Measurements from ENCODE around the gene APOB. TPM values are rescaled to one million over a fixed set of nuclear protein-coding genes. Genes with fewer than 3 reads are reported as not detected.
A peak's percentile ranks its signal among the peaks of the same experiment; 100 is the strongest.

Gene APOB
- total and polyA plus RNA-seq, 2 of the 13 experiments (the other 11 are each of a cell fraction or from before 2014, with no cell fraction given) = 1,569 to 2,515 TPM

DNA sequence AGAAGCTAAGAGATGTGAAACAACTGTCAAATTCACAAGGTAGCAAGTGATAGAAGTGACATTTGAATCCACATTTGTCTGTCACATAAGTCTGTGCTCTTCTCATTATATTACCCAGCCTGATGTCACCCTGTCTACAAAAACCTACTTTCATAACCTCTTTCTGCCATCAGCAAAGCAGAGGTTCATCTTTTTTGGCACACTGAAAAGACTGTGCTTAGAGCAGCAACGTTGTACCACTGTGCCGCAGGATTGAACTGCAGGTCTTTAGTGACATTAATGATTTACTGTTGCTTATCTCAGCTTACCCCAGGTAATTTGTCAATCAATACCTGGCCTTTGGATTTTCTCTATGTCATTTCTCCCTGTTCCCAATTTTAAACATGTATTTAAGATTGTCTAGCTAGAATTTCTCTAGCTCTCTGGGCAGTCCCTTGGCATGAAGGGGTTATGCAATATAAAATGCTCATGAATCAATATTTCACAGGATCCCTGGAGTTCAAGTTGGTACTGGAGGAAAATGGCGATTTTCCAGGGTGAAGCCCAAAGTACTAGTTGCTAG lies 48.5 kb upstream of the APOB start (continued):
- no peak for TF ChIP-seq ZNF614 (CRISPR knock-in tag; IDR thresholded peaks at IDR 0.05; ENCODE audit: borderline replicate concordance)
- TF ChIP-seq JUN (CRISPR knock-in tag; IDR thresholded peaks at IDR 0.05) = 0 out of 2 replicates have a peak, but pooled peaks have one; percentile 18
- TF ChIP-seq, protein P1, sequence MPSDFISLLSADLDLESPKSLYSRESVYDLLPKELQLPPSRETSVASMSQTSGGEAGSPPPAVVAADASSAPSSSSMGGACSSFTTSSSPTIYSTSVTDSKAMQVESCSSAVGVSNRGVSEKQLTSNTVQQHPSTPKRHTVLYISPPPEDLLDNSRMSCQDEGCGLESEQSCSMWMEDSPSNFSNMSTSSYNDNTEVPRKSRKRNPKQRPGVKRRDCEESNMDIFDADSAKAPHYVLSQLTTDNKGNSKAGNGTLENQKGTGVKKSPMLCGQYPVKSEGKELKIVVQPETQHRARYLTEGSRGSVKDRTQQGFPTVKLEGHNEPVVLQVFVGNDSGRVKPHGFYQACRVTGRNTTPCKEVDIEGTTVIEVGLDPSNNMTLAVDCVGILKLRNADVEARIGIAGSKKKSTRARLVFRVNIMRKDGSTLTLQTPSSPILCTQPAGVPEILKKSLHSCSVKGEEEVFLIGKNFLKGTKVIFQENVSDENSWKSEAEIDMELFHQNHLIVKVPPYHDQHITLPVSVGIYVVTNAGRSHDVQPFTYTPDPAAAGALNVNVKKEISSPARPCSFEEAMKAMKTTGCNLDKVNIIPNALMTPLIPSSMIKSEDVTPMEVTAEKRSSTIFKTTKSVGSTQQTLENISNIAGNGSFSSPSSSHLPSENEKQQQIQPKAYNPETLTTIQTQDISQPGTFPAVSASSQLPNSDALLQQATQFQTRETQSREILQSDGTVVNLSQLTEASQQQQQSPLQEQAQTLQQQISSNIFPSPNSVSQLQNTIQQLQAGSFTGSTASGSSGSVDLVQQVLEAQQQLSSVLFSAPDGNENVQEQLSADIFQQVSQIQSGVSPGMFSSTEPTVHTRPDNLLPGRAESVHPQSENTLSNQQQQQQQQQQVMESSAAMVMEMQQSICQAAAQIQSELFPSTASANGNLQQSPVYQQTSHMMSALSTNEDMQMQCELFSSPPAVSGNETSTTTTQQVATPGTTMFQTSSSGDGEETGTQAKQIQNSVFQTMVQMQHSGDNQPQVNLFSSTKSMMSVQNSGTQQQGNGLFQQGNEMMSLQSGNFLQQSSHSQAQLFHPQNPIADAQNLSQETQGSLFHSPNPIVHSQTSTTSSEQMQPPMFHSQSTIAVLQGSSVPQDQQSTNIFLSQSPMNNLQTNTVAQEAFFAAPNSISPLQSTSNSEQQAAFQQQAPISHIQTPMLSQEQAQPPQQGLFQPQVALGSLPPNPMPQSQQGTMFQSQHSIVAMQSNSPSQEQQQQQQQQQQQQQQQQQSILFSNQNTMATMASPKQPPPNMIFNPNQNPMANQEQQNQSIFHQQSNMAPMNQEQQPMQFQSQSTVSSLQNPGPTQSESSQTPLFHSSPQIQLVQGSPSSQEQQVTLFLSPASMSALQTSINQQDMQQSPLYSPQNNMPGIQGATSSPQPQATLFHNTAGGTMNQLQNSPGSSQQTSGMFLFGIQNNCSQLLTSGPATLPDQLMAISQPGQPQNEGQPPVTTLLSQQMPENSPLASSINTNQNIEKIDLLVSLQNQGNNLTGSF (CRISPR knock-in tag; IDR thresholded peaks at IDR 0.05) = no peak
- TF ChIP-seq BHLHE40 (IDR thresholded peaks at IDR 0.05; ENCODE audit: low read length) = no peak
- TF ChIP-seq IRF2 (CRISPR knock-in tag; IDR thresholded peaks at IDR 0.05) = no peak
- TF ChIP-seq, protein P2, sequence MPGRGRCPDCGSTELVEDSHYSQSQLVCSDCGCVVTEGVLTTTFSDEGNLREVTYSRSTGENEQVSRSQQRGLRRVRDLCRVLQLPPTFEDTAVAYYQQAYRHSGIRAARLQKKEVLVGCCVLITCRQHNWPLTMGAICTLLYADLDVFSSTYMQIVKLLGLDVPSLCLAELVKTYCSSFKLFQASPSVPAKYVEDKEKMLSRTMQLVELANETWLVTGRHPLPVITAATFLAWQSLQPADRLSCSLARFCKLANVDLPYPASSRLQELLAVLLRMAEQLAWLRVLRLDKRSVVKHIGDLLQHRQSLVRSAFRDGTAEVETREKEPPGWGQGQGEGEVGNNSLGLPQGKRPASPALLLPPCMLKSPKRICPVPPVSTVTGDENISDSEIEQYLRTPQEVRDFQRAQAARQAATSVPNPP (CRISPR knock-in tag; IDR thresholded peaks at IDR 0.05) = 0 out of 2 replicates have a peak, but pooled peaks have one; percentile 46
- no peak for TF ChIP-seq MED13 (CRISPR knock-in tag; IDR thresholded peaks at IDR 0.05)
- TF ChIP-seq KMT2A (CRISPR knock-in tag; IDR thresholded peaks at IDR 0.05) = 0 out of 2 replicates have a peak, but pooled peaks have one; percentile 34
- TF ChIP-seq ZBTB8A (CRISPR knock-in tag; IDR thresholded peaks at IDR 0.05; ENCODE audit: borderline replicate concordance, low read depth) = no peak
- TF ChIP-seq NFE2 (CRISPR knock-in tag; IDR thresholded peaks at IDR 0.05) = no peak
- TF ChIP-seq, protein P3, sequence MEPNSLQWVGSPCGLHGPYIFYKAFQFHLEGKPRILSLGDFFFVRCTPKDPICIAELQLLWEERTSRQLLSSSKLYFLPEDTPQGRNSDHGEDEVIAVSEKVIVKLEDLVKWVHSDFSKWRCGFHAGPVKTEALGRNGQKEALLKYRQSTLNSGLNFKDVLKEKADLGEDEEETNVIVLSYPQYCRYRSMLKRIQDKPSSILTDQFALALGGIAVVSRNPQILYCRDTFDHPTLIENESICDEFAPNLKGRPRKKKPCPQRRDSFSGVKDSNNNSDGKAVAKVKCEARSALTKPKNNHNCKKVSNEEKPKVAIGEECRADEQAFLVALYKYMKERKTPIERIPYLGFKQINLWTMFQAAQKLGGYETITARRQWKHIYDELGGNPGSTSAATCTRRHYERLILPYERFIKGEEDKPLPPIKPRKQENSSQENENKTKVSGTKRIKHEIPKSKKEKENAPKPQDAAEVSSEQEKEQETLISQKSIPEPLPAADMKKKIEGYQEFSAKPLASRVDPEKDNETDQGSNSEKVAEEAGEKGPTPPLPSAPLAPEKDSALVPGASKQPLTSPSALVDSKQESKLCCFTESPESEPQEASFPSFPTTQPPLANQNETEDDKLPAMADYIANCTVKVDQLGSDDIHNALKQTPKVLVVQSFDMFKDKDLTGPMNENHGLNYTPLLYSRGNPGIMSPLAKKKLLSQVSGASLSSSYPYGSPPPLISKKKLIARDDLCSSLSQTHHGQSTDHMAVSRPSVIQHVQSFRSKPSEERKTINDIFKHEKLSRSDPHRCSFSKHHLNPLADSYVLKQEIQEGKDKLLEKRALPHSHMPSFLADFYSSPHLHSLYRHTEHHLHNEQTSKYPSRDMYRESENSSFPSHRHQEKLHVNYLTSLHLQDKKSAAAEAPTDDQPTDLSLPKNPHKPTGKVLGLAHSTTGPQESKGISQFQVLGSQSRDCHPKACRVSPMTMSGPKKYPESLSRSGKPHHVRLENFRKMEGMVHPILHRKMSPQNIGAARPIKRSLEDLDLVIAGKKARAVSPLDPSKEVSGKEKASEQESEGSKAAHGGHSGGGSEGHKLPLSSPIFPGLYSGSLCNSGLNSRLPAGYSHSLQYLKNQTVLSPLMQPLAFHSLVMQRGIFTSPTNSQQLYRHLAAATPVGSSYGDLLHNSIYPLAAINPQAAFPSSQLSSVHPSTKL (CRISPR knock-in tag; IDR thresholded peaks at IDR 0.05) = peak; percentile 51
- TF ChIP-seq ZBTB21 (CRISPR knock-in tag; IDR thresholded peaks at IDR 0.05) = no peak
- TF ChIP-seq PHF21A (CRISPR knock-in tag; IDR thresholded peaks at IDR 0.05) = 0 out of 2 replicates have a peak, but pooled peaks have one; percentile 16
- TF ChIP-seq NCOR1 (IDR thresholded peaks at IDR 0.05; ENCODE audit: borderline replicate concordance, low read length) = peak; percentile 69; the same call in 1 of the 2 replicates
- TF ChIP-seq ARID2 (CRISPR knock-in tag; IDR thresholded peaks at IDR 0.05; ENCODE audit: borderline replicate concordance) = 0 out of 2 replicates have a peak, but pooled peaks have one; percentile 54
- no peak for TF ChIP-seq TEAD3 (CRISPR knock-in tag; optimal IDR thresholded peaks at IDR 0.05; ENCODE audit: borderline replicate concordance)
- no peak for TF ChIP-seq KLF13 (CRISPR knock-in tag; IDR thresholded peaks at IDR 0.05)
- no peak for TF ChIP-seq KLF11 (CRISPR knock-in tag; IDR thresholded peaks at IDR 0.05)
- no peak for TF ChIP-seq ZNF75D (CRISPR knock-in tag; IDR thresholded peaks at IDR 0.05; ENCODE audit: borderline replicate concordance)
- TF ChIP-seq SP5 (CRISPR knock-in tag; IDR thresholded peaks at IDR 0.05; ENCODE audit: borderline replicate concordance, low read depth) = no peak; the same call in 1 of the 2 replicates
- TF ChIP-seq MIER2 (CRISPR knock-in tag; IDR thresholded peaks at IDR 0.05) = no peak
- 0 out of 2 replicates have a peak, but pooled peaks have one; percentile 51 for TF ChIP-seq SNAPC2 (CRISPR knock-in tag; IDR thresholded peaks at IDR 0.05)

Data from HepG2 (cell line).